ENCODE data around the gene SMARCA5.

Gene SMARCA5, protein sequence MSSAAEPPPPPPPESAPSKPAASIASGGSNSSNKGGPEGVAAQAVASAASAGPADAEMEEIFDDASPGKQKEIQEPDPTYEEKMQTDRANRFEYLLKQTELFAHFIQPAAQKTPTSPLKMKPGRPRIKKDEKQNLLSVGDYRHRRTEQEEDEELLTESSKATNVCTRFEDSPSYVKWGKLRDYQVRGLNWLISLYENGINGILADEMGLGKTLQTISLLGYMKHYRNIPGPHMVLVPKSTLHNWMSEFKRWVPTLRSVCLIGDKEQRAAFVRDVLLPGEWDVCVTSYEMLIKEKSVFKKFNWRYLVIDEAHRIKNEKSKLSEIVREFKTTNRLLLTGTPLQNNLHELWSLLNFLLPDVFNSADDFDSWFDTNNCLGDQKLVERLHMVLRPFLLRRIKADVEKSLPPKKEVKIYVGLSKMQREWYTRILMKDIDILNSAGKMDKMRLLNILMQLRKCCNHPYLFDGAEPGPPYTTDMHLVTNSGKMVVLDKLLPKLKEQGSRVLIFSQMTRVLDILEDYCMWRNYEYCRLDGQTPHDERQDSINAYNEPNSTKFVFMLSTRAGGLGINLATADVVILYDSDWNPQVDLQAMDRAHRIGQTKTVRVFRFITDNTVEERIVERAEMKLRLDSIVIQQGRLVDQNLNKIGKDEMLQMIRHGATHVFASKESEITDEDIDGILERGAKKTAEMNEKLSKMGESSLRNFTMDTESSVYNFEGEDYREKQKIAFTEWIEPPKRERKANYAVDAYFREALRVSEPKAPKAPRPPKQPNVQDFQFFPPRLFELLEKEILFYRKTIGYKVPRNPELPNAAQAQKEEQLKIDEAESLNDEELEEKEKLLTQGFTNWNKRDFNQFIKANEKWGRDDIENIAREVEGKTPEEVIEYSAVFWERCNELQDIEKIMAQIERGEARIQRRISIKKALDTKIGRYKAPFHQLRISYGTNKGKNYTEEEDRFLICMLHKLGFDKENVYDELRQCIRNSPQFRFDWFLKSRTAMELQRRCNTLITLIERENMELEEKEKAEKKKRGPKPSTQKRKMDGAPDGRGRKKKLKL

DNA sequence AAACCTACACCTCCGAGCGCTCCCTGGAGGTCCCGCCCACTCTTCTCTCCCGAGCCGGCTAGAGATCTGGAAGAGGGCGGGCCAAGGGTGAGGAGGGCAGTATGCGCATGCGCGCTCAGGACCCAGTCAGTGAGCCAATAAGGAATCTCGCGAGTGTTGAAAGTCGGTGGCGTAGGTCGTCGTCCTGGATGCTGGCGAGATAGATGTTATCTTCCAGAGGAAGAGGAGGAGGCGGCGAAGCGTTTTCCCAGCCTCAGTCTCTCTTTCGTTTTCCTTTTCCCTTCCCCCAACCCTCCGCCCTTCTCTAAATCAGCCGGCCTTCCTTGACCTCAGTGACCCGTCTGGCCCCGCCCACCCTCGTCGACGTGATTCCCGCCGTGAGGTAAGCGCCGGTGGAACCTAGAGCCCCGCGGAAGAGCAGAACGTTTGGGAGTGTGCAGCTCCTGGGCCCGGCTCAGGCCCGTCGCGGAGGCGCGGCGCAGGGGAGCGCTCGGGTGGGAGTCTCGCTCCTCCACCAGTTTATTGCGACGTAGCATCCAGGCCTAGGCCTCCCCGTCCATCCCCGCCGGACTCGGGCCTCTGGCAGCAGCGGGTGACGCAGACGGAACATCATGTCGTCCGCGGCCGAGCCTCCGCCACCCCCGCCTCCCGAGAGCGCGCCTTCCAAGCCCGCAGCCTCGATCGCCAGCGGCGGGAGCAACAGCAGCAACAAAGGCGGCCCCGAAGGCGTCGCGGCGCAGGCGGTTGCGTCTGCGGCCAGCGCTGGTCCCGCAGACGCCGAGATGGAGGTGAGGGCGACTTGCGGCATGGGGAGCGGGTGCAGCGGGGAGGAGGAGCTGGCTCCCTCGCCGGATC, at the start of gene SMARCA5:
TSS of gene SMARCA5 (plus strand) at position 389 of the 855 bp plus-strand sequence. CDS start at position 612, 223 bp downstream.
- in situ Hi-C loops (cut with MboI; ENCODE audit: low sequenced_read_pairs), result no loop called here

DNA sequence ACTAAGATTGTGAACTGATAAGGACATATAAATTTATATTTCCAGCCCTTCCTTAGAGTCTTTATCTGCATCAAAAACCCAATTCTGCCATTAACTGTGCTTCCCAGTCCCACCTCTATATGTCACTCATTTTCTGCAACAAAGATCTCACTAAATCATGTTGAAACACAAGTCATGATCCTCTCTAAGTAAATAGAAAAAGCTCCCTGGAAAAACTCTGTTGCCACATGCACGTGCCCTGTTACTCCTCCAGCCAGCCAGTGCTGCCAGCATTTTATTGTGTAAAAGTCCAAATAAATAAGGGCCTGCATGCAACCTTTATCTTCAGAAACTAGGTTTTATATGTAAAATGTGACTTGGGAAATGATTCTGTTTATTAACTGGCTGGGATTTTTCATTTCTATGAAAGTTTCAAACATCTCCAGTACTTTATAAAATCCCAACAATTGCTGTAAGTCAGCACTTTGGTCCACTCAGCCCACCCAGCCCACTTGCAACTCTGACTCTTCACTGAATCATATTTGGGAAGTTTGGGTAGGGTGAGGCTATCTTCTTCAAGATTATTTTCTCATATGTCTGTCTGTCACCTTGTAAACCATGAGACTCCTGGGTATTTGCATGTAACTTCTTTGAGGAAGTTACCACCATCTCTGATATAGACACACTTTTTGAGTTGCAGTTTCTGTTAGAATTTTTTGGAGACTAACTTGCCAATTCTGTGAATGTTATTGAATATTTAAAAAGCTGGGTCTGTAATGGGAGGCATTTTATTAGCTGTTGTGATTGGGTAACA, 40.0 kb upstream of the SMARCA5 start:
- in situ Hi-C loops (cut with MboI; ENCODE audit: low sequenced_read_pairs), result no loop called here

DNA sequence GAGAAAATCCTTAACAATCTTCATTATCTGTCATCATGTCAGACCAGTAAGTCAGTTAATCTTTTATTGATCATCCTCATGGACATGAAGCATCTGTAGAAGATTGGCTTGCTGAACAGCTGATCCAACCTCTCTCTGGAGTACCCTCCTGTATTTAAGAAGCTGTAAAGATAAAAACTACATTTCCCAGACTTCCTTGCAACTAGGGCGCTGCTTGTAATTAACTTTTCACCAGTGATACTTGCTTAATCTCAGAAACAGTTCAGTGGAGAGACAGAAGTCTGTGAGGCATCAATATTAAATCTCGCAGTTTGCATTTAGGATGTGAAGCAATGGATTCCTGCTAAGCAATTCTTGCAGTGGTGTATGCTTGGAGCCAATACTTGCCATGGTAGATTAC, 36.0 kb upstream of the SMARCA5 start:
- in situ Hi-C loops (cut with MboI; ENCODE audit: low sequenced_read_pairs), result no loop called here

DNA sequence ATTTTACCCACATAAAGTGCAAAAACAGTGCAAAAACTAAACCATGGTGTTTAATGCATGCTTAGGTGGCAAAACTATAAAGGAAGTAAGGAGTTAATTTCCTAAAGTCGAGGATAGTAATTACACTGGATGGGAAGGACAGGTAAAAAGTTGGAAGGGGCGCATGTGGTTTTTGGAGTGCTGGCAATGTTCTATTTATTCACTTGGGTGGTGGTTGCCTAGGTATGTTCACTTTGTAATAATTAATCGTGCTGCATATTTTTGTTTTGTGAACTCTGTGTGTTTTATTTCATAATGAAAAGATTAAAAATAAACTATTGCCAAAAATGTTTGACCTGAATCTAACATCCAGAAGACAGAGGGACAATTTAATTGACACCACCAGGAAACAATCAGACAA, 32.1 kb upstream of the SMARCA5 start:
- in situ Hi-C loops (cut with MboI; ENCODE audit: low sequenced_read_pairs), result no loop called here

DNA sequence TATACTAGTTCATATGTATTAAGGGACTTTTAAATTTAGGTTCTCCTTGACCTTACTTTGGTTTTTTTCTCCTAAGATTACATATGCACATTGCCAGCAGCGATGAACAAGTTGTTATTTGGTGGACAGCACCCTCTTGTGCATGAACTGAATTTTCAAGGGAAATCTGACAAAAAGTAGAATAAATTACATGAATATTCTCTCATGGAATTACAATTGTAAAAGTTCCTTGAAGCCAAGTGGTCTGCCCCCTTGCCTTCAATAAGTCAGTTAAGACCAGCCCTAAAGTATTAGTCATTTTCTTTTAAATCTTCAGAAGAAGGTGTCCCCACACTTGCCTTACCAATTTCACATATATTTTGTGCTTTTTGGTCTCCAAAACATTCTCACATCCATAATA, 30.7 kb upstream of the SMARCA5 start:
- in situ Hi-C loops (cut with MboI; ENCODE audit: low sequenced_read_pairs), result no loop called here

DNA sequence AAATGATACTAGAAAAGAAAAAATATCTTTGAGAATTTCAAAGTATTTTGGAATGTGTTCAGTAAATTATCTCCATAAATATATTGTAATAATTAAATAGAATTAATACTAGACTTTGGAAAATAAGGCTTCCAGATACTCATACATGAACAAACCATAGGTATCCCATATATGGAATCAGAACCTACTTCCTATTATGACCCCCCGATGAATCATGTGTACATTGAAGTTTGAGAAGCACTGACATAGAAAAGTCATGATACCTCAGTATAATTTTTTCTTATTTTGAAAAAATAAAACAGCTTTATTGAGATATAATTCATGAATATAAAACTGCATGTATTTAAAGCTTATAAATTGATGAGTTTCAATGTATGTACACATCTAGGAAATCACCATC, 27.2 kb upstream of the SMARCA5 start:
- in situ Hi-C loops (cut with MboI; ENCODE audit: low sequenced_read_pairs), result no loop called here

DNA sequence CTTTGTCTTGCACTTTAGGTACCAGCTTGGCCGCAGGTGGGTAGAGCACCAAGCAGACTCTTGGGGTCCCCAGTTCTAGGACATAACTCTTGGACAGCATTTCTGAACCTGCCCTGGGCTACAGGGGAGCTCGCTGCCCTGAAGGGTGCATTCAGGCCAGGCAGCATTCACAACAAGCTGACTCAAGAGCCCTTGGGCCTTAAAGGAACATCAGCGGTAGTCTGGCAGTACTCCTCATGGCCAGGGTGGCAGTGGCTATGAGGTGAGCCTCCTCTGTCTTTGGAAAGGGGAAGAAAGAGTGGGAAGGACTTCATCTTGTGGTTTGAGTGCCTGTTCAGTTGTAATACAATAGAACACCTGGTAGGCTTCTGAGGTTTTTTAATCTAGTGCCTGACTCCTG, 24.8 kb upstream of the SMARCA5 start:
- in situ Hi-C loops (cut with MboI; ENCODE audit: low sequenced_read_pairs), result no loop called here

DNA sequence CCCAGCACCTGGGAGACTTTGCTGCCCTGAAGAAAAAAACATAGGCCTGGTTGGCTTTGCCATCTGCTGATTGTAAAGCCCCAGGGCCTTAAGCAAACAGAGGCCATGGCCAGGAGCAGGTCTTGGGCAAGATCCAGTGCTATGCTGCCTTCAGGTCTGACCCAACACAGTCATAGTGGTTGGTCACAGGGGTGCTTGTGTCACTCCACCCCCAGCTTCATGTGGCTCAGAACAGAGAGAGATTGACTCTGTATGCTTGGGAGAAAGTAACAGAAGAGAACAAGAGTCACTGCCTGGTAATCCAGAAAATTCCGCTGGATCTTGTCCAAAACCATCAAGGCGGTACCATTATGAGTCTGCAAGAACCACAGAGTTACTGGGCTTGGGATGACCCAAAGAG, 24.4 kb upstream of the SMARCA5 start:
- in situ Hi-C loops (cut with MboI; ENCODE audit: low sequenced_read_pairs), result no loop called here

DNA sequence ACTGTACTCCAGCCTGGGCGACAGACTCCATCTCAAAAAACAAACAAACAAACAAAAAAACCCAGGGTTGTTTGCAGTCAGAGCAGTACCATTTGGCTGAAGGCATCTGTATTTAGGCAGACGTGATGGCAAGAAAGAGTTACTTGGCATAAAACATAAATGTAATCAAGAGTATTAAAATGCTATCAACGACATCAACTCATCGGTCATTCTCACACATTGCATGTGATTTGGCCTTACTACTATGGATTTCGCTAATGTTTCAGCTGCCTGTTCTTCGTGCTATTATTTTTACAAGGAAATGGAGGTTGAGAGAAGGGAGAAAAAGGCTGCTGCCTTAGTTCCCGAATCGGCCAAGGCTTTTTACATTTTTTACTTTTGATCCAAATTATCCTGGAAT, 15.5 kb upstream of the SMARCA5 start:
- in situ Hi-C loops (cut with MboI; ENCODE audit: low sequenced_read_pairs), result no loop called here

DNA sequence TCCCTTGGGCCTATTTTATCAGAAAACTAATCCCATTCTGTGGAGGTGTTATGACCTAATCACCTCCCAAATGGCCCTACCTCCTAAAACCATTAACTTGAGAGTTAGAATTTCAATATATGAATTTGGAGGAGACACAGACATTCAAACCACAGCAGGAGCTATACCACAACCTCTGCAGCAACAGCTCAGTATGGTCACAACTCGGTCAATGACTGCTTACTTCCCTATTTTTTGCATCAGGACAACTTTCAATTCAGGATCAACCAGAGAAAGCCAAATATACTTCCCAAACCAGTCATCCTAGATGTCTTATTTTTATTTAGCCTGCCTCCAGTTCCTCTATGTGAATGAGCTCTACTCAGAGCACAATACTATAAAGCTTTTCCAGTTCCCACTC, 11.3 kb upstream of the SMARCA5 start:
- in situ Hi-C loops (cut with MboI; ENCODE audit: low sequenced_read_pairs), result no loop called here

DNA sequence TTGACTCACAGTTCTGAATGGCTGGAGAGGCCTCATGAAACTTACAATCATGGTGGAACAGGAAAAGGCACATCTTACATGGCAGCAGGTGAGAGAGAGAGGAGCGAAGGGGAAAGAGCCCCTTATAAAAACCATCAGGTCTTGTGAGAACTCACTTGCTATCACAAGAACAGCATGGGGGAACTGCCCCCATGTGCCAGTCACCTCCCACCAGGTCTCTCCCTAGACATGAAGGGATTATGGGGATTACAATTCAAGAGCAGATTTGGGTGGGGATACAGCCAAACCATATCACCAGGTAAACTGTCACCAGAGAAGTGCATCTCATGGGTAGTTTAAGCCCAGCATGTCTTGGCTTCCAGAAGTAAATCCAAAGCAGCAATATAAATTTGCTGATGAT, 7.5 kb upstream of the SMARCA5 start:
- in situ Hi-C loops (cut with MboI; ENCODE audit: low sequenced_read_pairs), result no loop called here

DNA sequence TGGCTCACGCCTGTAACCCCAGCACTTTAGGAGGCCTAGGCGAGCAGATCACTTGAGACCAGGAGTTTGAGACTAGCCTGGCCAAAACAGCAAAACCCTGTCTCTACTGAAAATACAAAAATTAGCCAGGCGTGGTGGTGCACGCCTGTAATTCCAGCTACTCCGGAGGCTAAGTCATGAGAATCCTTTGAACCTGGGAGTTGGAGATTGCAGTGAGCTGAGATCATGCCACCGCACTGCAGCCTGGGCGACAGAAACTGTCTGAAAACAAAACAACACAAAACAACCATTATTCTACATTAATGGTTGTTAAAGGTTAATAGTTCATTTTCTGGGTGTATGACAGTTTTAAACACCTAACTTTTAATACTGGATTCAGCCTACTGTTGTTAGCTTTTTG, 1.6 kb upstream of the SMARCA5 start:
- in situ Hi-C loops (cut with MboI; ENCODE audit: low sequenced_read_pairs), result no loop called here

DNA sequence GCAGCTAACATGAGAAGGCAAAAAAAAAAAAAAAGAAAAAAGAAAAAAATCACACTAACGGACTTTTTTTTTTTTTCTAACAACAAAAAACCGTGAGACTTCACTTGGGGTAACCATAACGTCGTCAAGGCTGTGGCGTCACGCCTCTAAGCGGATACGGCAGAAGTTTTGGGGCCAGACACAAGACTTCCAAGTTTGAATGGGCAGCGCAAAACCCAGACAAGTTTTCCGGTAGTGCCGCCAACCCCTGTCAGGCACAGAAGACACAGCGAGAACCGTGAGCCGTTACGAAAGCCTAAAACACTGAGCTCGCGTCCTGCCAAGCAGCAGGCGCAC, 556 bp upstream of the SMARCA5 start:
- in situ Hi-C loops (cut with MboI; ENCODE audit: low sequenced_read_pairs), result no loop called here

DNA sequence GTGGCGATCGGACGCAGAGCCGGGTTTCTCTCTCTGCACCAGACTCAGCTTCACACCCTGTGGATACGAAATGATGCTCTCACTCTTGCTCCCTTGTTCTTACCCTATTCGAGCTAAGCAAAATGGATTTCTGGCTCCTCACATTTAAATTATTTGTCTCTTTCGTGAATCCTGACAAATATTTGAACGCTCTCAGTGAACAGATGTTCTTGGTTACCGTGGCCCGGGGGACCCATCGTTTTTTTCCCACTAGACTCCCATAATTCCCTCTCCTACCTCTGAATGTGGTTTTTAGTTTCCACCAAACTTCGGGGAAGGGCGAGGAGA, 630 bp downstream of the SMARCA5 start:
- in situ Hi-C loops (cut with MboI; ENCODE audit: low sequenced_read_pairs), result no loop called here

DNA sequence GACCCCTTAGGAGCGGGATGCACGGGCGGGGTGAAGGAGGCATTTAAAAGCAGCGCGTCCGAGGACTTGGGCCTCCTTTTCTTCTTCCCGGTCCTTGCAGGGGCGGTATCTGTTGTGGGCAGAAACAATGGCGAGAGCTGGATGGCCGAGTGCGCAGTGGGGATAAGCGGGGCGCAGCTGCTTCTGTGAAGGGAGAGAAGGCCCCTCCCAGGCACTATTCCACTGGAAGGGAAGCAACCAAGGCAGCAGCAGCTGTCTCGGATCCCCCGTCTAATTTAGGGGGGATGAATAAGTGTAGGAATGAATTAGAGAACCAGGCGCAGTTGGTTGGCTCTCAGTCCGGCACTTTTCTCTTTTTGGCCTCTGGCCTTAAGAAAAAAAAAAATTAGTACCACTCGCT, 995 bp downstream of the SMARCA5 start:
- in situ Hi-C loops (cut with MboI; ENCODE audit: low sequenced_read_pairs), result no loop called here

DNA sequence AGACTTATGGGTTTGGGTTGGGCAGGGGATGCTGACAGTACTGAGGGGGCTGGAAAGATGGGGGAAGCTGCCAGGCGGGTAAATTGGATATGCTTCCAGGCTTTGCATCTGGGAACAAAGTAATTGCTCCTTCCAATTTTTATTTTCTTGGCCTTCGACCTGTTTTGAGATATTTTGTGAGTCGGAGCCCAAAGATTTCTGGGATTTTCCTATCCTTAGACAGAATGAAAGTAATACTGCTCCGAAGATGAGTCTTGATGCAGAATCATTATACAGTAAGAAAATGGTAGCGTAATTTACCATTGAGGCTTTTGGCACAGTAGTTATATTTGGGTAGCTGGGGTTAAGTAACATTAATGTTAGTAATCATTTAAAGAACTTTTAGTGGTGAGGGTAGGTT, 1.4 kb downstream of the SMARCA5 start:
- in situ Hi-C loops (cut with MboI; ENCODE audit: low sequenced_read_pairs), result no loop called here

DNA sequence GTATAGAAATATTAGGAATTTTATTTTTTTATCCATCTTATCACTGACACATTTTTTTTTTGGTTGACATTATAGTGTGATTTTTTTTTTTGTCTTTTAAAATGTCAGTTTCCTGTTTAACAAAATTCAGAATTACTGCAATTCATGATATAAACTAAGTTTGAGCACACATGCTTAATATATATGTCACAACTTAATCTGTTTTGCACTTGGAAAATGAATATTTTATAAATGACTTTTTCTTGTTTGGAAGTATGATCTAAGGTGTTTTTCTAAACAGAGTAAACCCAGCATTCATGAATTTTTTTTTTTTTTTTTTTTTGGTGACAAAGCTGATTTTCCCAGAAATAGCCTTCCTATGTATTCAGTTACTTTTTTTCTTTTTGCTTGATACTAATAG, 2.4 kb downstream of the SMARCA5 start:
- in situ Hi-C loops (cut with MboI; ENCODE audit: low sequenced_read_pairs), result no loop called here

DNA sequence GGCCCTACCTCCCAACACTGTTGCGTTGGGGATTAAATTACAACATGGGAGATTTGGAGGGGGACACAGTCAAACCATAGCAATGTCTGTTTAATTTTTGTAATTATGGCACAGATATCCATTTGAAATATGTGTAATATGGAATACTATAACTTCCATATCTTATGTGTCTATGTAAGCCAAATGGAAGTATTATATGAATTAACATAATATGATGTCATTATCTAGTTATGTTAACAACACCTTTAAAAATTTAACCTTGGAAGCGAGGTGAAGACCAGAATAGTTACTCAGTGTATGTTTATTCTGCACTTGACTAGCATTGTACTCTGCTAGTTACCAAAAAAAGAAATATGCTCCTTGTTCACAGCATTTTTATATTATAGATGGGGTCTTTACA, 4.3 kb downstream of the SMARCA5 start:
- in situ Hi-C loops (cut with MboI; ENCODE audit: low sequenced_read_pairs), result no loop called here

DNA sequence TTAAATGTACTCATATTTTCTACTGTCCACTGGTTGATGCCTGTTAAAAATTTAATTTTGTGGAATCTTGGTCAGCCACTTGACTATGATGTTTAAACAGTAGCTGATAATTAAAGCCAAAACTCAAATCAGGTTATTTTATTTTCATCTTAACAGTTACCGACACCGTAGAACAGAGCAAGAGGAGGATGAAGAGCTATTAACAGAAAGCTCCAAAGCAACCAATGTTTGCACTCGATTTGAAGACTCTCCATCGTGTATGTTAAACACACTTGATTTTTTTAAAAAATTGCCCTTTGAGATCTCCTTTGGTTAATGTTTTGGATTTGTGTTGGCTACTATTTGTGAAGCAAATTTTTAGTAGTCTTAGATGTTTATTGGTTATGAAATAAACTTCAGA, 10.7 kb downstream of the SMARCA5 start:
- in situ Hi-C loops (cut with MboI; ENCODE audit: low sequenced_read_pairs), result no loop called here

DNA sequence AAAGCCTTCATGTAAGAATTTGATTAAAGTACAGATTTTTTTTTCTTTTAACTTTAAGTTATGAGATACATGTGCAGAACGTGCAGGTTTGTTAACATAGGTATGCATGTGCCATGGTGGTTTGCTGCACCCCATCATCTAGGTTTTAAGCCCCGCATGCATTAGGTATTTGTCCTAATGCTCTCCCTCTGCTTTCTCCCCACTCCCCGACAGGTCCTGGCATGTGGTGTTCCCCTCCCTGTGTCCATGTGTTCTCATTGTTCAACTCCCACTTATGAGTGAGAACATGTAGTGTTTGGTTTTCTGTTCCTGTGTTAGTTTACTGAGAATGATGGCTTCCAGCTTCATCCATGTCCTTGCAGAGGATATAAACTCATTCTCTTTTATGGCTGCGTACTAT, 14.5 kb downstream of the SMARCA5 start:
- in situ Hi-C loops (cut with MboI; ENCODE audit: low sequenced_read_pairs), result loop anchor here (25.0 kb wide), 1 partner anchor 1584 kb away; no protein-coding TSS in a partner anchor
